DMS53 treated with DMSO at 0.1 percent for 48 hours (cell line): ENCODE data around the gene CALHM4.

Source experiments
- DNase-seq: peaks from one replicate; lab custom pipeline; 2025; ENCODE audit not compliant: unreplicated experiment; lab: John Stamatoyannopoulos, UW

CALHM4 gene

GRCh38 chr6:116553451-116553850 is at the start of gene CALHM4:
Gene CALHM4 (plus strand): TSS chr6:116553751. CDS start chr6:116553794, 43 bp downstream.
- no peak for DNase-seq

- no peak for DNase-seq
Observed at GRCh38 chr6:116507324-116507723, 46.2 kb upstream of the CALHM4 start.

- no peak for DNase-seq
Observed at GRCh38 chr6:116508527-116508926, 45.0 kb upstream of the CALHM4 start.

GRCh38 chr6:116511424-116512110 is 42.0 kb upstream of the CALHM4 start, which contains the start of gene CALHM5:
Gene CALHM5 (plus strand): TSS chr6:116511639. CDS start chr6:116511697, 58 bp downstream.
- no peak for DNase-seq

- no peak for DNase-seq
Observed at GRCh38 chr6:116512111-116512559, 41.4 kb upstream of the CALHM4 start.

GRCh38 chr6:116512734-116513133 is 40.8 kb upstream of the CALHM4 start:
- no peak for DNase-seq

- DNase-seq: peak; percentile 2
Observed at GRCh38 chr6:116513224-116513875, 40.2 kb upstream of the CALHM4 start.

GRCh38 chr6:116514111-116514510 is 39.4 kb upstream of the CALHM4 start:
- no peak for DNase-seq

- DNase-seq: no peak
Observed at GRCh38 chr6:116515141-116515540, 38.4 kb upstream of the CALHM4 start.

- DNase-seq: no peak
Observed at GRCh38 chr6:116518621-116519368, 34.8 kb upstream of the CALHM4 start.

GRCh38 chr6:116522896-116523295 is 30.7 kb upstream of the CALHM4 start:
- DNase-seq: no peak

- no peak for DNase-seq
Observed at GRCh38 chr6:116524236-116524635, 29.3 kb upstream of the CALHM4 start.

- DNase-seq: no peak
Observed at GRCh38 chr6:116528133-116528532, 25.4 kb upstream of the CALHM4 start.

GRCh38 chr6:116528780-116529179 is 24.8 kb upstream of the CALHM4 start:
- no peak for DNase-seq

GRCh38 chr6:116529466-116530290 is 23.9 kb upstream of the CALHM4 start:
- DNase-seq: no peak

GRCh38 chr6:116530436-116530835 is 23.1 kb upstream of the CALHM4 start:
- peak; percentile 80 for DNase-seq

GRCh38 chr6:116531675-116532570 is 21.6 kb upstream of the CALHM4 start:
- peak; percentile 23 for DNase-seq

- DNase-seq: no peak
Observed at GRCh38 chr6:116533233-116533957, 20.2 kb upstream of the CALHM4 start.

- DNase-seq: no peak
Observed at GRCh38 chr6:116535109-116535508, 18.4 kb upstream of the CALHM4 start.
